Activated naive CD4-positive, alpha-beta T cell treated with Interleukin-2 at 50 U/mL for 16 hours (primary cell): ENCODE results near the gene OPRM1.
"Not testable (repeated sequence)": the region's sequence is repeated elsewhere in the genome, so short reads cannot be mapped to it uniquely, and the experiment has no call there.

Source experiments
- DNase-seq: peaks from one replicate; pipeline ENCODE4 v3.0.0-alpha.2; 2020

OPRM1 gene

GRCh38 chr6:154156135-154156896, 117.3 kb downstream of the OPRM1 start:
- peak; percentile 66 for DNase-seq

GRCh38 chr6:154157082-154157481, 118.0 kb downstream of the OPRM1 start:
- DNase-seq = peak; percentile 36

GRCh38 chr6:154157706-154158105, 118.7 kb downstream of the OPRM1 start:
- no peak for DNase-seq

- DNase-seq = no peak
These were observed 120.1 kb downstream of the OPRM1 start for GRCh38 chr6:154159126-154159525.

GRCh38 chr6:154161689-154162088, 122.6 kb downstream of the OPRM1 start:
- no peak for DNase-seq

GRCh38 chr6:154164397-154164796, 125.4 kb downstream of the OPRM1 start:
- no peak for DNase-seq

GRCh38 chr6:154165478-154165877, 126.4 kb downstream of the OPRM1 start:
- DNase-seq = no peak

- DNase-seq = no peak
These were observed 127.1 kb downstream of the OPRM1 start for GRCh38 chr6:154166140-154166539.

GRCh38 chr6:154167126-154167525, 128.1 kb downstream of the OPRM1 start:
- DNase-seq = no peak

GRCh38 chr6:154169193-154169847, 130.3 kb downstream of the OPRM1 start:
- DNase-seq = no peak

- no peak for DNase-seq
These were observed 131.1 kb downstream of the OPRM1 start for GRCh38 chr6:154170106-154170505.

- not testable (repeated sequence) for DNase-seq
These were observed 133.4 kb downstream of the OPRM1 start for GRCh38 chr6:154172393-154172792.

GRCh38 chr6:154179434-154179833, 140.4 kb downstream of the OPRM1 start:
- no peak for DNase-seq

- no peak for DNase-seq
These were observed 148.2 kb downstream of the OPRM1 start for GRCh38 chr6:154187203-154187602.

GRCh38 chr6:154187714-154188113, 148.7 kb downstream of the OPRM1 start:
- no peak for DNase-seq

- no peak for DNase-seq
These were observed 157.4 kb downstream of the OPRM1 start for GRCh38 chr6:154196333-154196885.

GRCh38 chr6:154197196-154197860, 158.3 kb downstream of the OPRM1 start:
- DNase-seq = no peak

GRCh38 chr6:154201688-154202087, 162.6 kb downstream of the OPRM1 start:
- DNase-seq = not testable (repeated sequence)

- DNase-seq = no peak
These were observed 163.3 kb downstream of the OPRM1 start for GRCh38 chr6:154202339-154202738.

GRCh38 chr6:154202958-154203357, 163.9 kb downstream of the OPRM1 start:
- DNase-seq = no peak

GRCh38 chr6:154206141-154206540, 167.1 kb downstream of the OPRM1 start:
- DNase-seq = no peak

- DNase-seq = no peak
These were observed 168.0 kb downstream of the OPRM1 start for GRCh38 chr6:154206996-154207395.

GRCh38 chr6:154209555-154209954, 170.5 kb downstream of the OPRM1 start:
- DNase-seq = no peak

- DNase-seq = no peak
These were observed 171.6 kb downstream of the OPRM1 start for GRCh38 chr6:154210678-154211077.
